GM12891 (cell line): ENCODE results near the gene ERVK3-1.

Source experiments
- DNase-seq: peaks from one replicate; pipeline ENCODE4 v3.0.0; 2011; ENCODE audit warnings: low spot score; ENCODE audit not compliant: insufficient read length
- FAIRE-seq: peaks from 2 replicates; lab custom pipeline; 2011; peaks lifted over from hg19 to GRCh38; lab: Jason Lieb, UNC
- PAX5 ChIP-seq: IDR thresholded peaks from 2 replicates; pipeline ENCODE4 v1.6.1; 2011; ENCODE audit warnings: low read length, moderate library complexity, mild to moderate bottlenecking; ENCODE audit not compliant: insufficient read depth, severe bottlenecking
- POLR2A ChIP-seq: IDR thresholded peaks from 2 replicates; pipeline ENCODE4 v1.6.1; 2011; ENCODE audit warnings: low read depth, low read length, control low read depth
- POLR2AphosphoS5 ChIP-seq: IDR thresholded peaks from 2 replicates; pipeline ENCODE4 v1.6.1; 2011; ENCODE audit warnings: low read depth, low read length, control low read depth
- POU2F2 ChIP-seq: IDR thresholded peaks from 2 replicates; pipeline ENCODE4 v1.6.1; 2011; ENCODE audit warnings: low read depth, mild to moderate bottlenecking, control low read depth, low read length, moderate library complexity
- SPI1 ChIP-seq: IDR thresholded peaks from 2 replicates; pipeline ENCODE4 v1.6.1; 2011; ENCODE audit warnings: low read depth, low read length, control low read depth
- TAF1 ChIP-seq: IDR thresholded peaks from 2 replicates; pipeline ENCODE4 v1.6.1; 2011; ENCODE audit warnings: low read depth, low read length, control low read depth

Gene ERVK3-1

DNA sequence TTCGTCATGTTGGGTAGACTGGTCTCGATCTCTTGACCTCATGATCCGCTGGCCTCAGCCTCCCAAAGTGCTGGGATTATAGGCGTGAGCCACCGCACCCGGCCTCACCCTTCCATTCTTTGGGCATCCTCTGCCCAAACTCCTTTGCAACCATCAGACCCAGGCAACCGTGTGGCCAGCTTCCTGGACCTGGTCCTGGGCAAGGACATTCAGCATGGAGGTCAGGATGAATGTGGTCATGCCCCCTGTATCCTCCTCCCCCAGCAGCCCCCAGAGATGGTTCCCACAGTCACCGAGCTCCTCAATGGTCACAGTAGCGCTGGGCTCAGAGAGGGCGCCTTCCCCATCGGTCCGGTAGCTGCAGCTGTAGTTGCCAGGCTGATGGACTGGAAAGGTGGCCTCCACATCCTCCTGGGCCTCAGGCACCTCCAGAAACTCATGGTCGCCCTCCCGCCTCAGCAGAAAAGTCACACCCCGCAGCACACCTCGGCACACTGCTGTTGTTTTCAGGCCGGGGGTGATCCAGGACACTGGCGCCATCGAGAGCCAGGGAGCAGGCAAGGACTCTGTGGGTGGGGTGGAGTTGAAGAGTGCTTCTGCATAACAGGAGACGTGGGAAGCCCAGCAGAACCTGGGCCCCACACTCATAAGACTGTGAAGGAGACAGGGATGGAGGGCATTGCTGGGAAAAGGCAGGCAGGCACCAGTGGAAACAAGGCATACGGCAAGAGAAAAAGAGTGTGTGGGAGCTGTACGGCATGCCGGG lies 47.0 kb downstream of the ERVK3-1 start:
- no peak for TF ChIP-seq POU2F2
- no peak for TF ChIP-seq POLR2A
- TF ChIP-seq PAX5, result no peak
- TF ChIP-seq SPI1, result no peak
- no peak for TF ChIP-seq TAF1
- no peak for TF ChIP-seq POLR2AphosphoS5
- DNase-seq, result no peak
- FAIRE-seq, result no peak

DNA sequence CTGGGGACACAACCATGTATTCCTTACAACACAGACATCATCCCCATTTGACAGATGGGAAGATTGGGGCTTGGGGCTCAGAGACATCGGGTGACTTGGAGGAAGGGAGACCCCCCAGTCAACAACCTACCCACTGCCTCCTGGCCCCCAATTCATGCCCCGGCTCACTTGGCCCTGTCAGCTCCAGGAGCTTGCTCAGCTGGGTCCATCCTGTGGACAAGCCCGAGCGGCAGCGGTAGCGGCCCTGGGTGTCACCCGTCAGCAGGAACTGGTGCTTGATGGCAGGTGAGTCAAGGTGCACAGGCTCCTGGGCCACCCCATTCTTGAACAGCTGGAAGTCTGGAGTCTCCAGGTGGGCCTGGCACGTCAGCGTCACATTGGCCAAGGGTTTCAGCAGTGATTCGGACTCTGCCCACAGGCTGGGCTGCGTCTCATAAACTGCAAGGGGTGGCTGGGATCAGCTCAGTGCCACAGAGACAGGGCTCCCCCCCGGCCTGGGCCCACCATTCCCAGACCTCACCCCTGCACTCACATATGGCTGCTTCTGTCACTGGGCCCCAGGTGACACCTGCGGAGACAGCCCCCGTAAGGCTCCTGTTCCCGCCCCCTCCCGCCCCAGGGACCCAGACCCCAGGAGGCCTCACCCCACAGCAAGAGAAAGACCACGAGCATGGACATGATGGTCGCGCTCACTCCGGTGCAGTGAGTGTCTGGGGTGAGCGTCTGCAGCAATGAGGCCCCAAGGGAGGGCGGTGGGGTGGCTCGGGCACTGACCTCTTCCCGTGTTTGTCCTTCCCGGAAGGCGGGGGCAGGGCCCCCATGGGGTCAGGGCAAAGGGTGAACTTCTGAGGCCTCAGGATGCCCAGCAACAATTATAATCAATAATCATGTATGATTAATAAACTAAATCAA lies 47.8 kb downstream of the ERVK3-1 start, which contains the start of gene A1BG:
Gene A1BG, minus strand, starts transcription at position 733 of the 912 bp plus-strand sequence. Its CDS starts 55 bp downstream, at position 678.
- FAIRE-seq (no peak), DNase-seq (no peak)
- no peak for TF ChIP-seq TAF1
- no peak for TF ChIP-seq POLR2AphosphoS5
- no peak for TF ChIP-seq POU2F2
- no peak for TF ChIP-seq PAX5
- TF ChIP-seq SPI1, result no peak
- TF ChIP-seq POLR2A, result no peak

DNA sequence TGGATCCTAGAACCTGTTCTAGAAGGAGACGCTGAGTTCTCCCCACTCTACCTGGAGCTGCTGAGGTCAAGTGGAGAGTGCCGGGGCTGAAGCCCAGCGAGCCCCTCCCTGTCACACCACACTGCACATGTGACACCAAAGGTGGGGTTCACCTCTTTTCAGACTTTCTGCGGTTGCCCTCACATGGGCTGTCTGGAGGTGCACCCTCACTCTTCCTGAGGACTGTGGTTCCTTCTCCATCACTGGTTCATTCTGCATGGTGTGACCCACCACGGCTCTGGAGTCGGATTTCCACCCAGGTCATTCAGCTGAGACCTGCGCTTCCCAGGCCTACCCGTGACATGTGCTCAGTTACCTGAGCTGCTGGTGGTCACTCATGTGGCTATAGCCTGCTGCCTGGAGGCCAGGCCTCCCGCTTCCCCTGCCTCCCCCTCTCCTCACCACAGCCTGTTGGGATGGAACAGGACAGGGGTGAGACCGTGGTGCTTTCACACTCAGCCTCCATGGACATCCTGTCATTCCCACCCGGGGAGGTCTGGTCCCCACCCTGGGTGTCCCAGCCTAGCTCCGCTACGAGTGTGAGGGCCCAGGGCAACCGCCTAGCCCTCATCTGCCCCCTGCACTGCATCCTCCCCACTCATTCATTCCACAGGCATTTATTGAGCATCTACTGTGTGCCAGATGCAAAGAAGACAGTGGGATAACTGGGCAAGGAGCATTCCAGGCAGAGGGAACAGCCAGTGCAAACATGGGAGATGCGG lies 48.7 kb downstream of the ERVK3-1 start:
- FAIRE-seq (no peak), DNase-seq (no peak)
- TF ChIP-seq POLR2AphosphoS5 (no peak), SPI1 (no peak), POLR2A (no peak), TAF1 (no peak), PAX5 (no peak), POU2F2 (no peak)

DNA sequence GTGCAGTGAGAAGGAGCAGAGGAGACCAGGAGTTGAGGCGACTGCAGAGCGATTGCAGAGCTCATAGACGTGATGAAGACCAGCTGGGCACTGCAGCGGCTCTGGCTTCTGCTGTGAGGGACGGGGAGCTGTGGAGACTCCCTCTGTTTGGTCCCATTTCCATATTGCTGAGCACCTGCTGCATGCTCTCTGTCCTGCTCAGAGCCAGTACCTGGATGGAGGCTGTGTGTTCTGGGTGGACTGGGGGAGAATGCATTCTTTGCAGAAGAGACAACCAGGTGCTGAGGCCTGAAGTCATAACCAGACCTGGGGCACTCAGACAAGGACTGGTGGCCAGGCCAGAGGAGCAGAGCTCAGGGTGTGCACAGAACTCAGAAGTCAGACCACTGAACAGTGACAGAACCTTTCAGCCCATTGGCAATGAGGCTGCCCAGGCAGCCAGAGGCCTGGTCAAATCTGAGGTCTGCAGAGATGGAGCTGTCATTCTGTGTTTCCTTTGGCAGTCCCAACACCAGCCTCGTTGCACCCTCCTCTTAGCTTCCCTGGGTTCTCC lies 49.4 kb downstream of the ERVK3-1 start:
- no peak for DNase-seq
- no peak for TF ChIP-seq POLR2A
- no peak for TF ChIP-seq TAF1
- TF ChIP-seq SPI1, result no peak
- TF ChIP-seq POLR2AphosphoS5, result no peak
- TF ChIP-seq POU2F2, result no peak
- TF ChIP-seq PAX5, result no peak
- no peak for FAIRE-seq

DNA sequence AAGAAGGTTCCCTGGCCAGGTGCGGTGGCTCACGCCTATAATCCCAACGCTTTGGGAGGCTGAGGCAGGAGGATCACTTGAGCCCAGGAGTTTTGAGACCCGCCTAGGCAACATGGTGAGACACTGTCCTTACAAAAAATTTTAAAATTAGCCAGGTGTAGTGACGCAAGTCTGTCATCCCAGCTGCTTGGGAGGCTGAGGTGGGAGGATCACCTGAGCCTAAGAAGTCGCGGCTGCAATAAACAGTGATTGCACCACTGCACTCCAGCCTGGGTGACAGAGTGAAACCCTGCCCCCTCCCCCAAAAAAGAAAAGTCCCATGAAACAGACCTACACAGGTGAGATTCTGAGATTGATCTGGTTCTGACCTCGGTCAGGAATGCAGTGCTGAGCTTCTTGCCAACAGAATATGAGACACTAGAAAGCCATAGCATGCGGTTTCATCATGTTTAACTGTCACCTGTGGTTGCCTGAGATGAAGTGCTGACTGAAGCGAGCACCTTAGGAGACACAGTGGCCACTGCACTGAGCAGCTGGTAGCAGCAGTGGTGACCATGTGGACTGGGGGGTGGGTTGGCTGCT lies 50.1 kb downstream of the ERVK3-1 start:
- no peak for FAIRE-seq
- TF ChIP-seq POLR2AphosphoS5, result no peak
- TF ChIP-seq POLR2A, result no peak
- TF ChIP-seq SPI1, result no peak
- TF ChIP-seq PAX5, result no peak
- TF ChIP-seq TAF1, result no peak
- no peak for TF ChIP-seq POU2F2
- DNase-seq, result no peak

DNA sequence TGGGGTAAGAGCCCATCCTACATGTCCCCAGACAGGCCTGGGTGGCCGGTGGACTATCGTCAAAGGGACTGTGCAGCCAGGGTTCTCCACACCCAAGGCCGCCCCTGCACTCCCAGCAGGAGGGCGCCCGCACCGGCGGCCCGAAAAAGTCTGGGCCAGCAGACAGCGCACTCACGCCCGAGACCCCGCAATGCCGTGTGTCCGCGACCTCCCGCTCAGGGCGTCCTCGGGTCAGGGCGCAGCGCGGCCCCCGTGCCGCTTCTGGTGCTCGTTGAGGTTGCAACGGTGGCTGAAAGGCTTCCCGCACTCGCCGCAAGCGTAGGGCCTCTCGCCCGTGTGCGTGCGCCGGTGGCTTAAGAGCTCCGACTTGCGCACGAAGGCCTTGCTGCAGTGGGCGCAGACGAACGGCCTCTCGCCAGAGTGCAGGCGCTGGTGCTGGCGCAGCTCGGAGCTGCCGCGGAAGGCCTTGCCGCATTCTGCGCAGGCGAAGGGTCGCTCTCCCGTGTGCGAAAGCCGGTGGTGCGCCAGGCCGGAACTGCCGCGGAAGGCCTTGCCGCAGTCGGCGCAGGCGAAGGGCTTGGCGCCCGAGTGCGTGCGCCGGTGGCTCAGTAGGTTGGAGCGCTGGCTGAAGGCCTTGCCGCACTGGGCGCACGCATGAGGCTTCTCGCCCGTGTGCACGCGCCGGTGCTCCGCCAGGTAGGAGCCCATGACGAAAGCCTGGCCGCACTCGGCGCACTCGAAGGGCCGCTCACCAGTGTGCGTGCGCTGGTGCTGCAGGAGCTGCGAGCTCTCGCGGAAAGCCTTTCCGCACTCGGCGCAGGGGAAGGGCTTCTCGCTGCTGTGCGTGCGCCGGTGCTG lies 51.0 kb downstream of the ERVK3-1 start:
- no peak for FAIRE-seq
- no peak for TF ChIP-seq POLR2A
- no peak for TF ChIP-seq POLR2AphosphoS5
- no peak for TF ChIP-seq TAF1
- no peak for TF ChIP-seq SPI1
- no peak for TF ChIP-seq PAX5
- no peak for TF ChIP-seq POU2F2
- no peak for DNase-seq

DNA sequence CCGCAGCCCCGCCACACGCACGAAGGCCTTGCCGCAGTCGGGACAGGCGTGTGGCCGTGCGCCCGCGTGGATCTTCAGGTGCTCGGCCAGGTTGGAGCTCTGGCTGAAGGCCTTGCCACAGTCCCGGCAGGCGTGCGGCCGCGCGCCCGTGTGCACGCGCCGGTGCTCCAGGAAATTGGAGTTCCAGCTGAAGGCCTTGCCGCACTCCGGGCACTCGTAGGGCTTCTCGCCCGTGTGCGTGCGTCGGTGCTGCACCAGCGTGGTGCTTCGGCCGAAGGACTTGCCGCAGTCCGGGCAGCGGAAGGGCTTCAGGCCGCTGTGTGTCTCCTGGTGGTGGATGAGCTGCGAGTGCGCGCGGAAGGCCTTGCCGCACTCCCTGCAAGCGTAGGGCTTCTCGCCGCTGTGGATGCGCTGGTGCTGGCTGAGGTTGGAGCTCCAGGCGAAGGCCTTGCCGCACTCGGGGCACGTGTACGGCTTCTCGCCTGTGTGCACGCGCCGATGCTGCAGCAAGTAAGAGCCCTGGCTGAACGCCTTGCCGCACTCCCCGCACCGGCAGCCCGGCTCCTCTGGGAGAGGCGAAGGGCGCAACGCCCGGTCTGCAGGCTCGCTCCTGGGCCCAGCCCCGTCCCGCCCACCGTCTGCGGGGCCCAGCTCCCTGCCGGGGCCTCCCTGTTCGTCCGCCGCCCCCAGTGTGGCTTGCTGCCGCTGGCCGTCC lies 51.7 kb downstream of the ERVK3-1 start:
- DNase-seq, result no peak
- no peak for FAIRE-seq
- TF ChIP-seq SPI1, result no peak
- no peak for TF ChIP-seq POLR2AphosphoS5
- no peak for TF ChIP-seq POLR2A
- TF ChIP-seq PAX5, result no peak
- no peak for TF ChIP-seq TAF1
- TF ChIP-seq POU2F2, result no peak
